Measurements from ENCODE around the gene AJM1.

GRCh38 chr9:136815422-136815782, 26.9 kb upstream of the AJM1 start:
- TF ChIP-seq, protein P1, sequence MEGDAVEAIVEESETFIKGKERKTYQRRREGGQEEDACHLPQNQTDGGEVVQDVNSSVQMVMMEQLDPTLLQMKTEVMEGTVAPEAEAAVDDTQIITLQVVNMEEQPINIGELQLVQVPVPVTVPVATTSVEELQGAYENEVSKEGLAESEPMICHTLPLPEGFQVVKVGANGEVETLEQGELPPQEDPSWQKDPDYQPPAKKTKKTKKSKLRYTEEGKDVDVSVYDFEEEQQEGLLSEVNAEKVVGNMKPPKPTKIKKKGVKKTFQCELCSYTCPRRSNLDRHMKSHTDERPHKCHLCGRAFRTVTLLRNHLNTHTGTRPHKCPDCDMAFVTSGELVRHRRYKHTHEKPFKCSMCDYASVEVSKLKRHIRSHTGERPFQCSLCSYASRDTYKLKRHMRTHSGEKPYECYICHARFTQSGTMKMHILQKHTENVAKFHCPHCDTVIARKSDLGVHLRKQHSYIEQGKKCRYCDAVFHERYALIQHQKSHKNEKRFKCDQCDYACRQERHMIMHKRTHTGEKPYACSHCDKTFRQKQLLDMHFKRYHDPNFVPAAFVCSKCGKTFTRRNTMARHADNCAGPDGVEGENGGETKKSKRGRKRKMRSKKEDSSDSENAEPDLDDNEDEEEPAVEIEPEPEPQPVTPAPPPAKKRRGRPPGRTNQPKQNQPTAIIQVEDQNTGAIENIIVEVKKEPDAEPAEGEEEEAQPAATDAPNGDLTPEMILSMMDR (IDR thresholded peaks at IDR 0.05) = no peak
- TF ChIP-seq POLR2AphosphoS5 (IDR thresholded peaks at IDR 0.05) = no peak
- no peak for TF ChIP-seq EP300 (IDR thresholded peaks at IDR 0.05)

All from upper lobe of left lung (tissue), 4 donors.